GM12872 (cell line): Measurements from ENCODE around the gene FAAH.

Source experiments
- CTCF ChIP-seq: IDR thresholded peaks from 3 replicates; pipeline ENCODE4 v1.5.1; 2011; ENCODE audit warnings: low read depth, mild to moderate bottlenecking, low read length, moderate library complexity; ENCODE audit not compliant: insufficient read depth

FAAH gene

GRCh38 chr1:46367072-46367471 is 27.0 kb upstream of the FAAH start:
- no peak for TF ChIP-seq CTCF

GRCh38 chr1:46368791-46369190 is 25.3 kb upstream of the FAAH start:
- TF ChIP-seq CTCF, result no peak

- TF ChIP-seq CTCF, result no peak
Observed at GRCh38 chr1:46369542-46370213, 24.4 kb upstream of the FAAH start.

GRCh38 chr1:46370214-46370633 is 23.9 kb upstream of the FAAH start:
- no peak for TF ChIP-seq CTCF

GRCh38 chr1:46372431-46372830 is 21.7 kb upstream of the FAAH start:
- TF ChIP-seq CTCF, result no peak

- TF ChIP-seq CTCF, result no peak
Observed at GRCh38 chr1:46379996-46380395, 14.1 kb upstream of the FAAH start.

GRCh38 chr1:46380508-46380907 is 13.6 kb upstream of the FAAH start:
- TF ChIP-seq CTCF, result no peak

GRCh38 chr1:46393510-46393909 is 607 bp upstream of the FAAH start:
- TF ChIP-seq CTCF, result no peak
